COLO668 (cell line): Measurements from ENCODE around the gene SYNDIG1.
"Not testable (repeated sequence)": the region's sequence is repeated elsewhere in the genome, so short reads cannot be mapped to it uniquely, and the experiment has no call there.

Source experiments
- DNase-seq: peaks from one replicate; lab custom pipeline; 2025; ENCODE audit not compliant: unreplicated experiment; lab: John Stamatoyannopoulos, UW

Gene SYNDIG1

GRCh38 chr20:24608926-24609667, 139.7 kb downstream of the SYNDIG1 start:
- DNase-seq: no peak

GRCh38 chr20:24609757-24610156, 140.3 kb downstream of the SYNDIG1 start:
- DNase-seq: no peak

GRCh38 chr20:24610341-24611115, 141.1 kb downstream of the SYNDIG1 start:
- DNase-seq: no peak

- no peak for DNase-seq
These were observed 142.1 kb downstream of the SYNDIG1 start for GRCh38 chr20:24611360-24612140.

GRCh38 chr20:24612799-24613775, 143.7 kb downstream of the SYNDIG1 start:
- no peak for DNase-seq

GRCh38 chr20:24614341-24614740, 144.9 kb downstream of the SYNDIG1 start:
- DNase-seq: no peak

GRCh38 chr20:24615353-24615752, 145.9 kb downstream of the SYNDIG1 start:
- no peak for DNase-seq

GRCh38 chr20:24616258-24617079, 147.0 kb downstream of the SYNDIG1 start:
- DNase-seq: peak; percentile 8

- DNase-seq: no peak
These were observed 147.6 kb downstream of the SYNDIG1 start for GRCh38 chr20:24617080-24617432.

- DNase-seq: no peak
These were observed 148.5 kb downstream of the SYNDIG1 start for GRCh38 chr20:24617757-24618450.

GRCh38 chr20:24618739-24619138, 149.3 kb downstream of the SYNDIG1 start:
- no peak for DNase-seq

- no peak for DNase-seq
These were observed 149.8 kb downstream of the SYNDIG1 start for GRCh38 chr20:24619212-24619611.

GRCh38 chr20:24620937-24621519, 151.6 kb downstream of the SYNDIG1 start:
- no peak for DNase-seq

- no peak for DNase-seq
These were observed 153.4 kb downstream of the SYNDIG1 start for GRCh38 chr20:24622856-24623255.

GRCh38 chr20:24626141-24626540, 156.7 kb downstream of the SYNDIG1 start:
- DNase-seq: not testable (repeated sequence)

GRCh38 chr20:24627291-24627690, 157.9 kb downstream of the SYNDIG1 start:
- no peak for DNase-seq

GRCh38 chr20:24627926-24628325, 158.5 kb downstream of the SYNDIG1 start:
- no peak for DNase-seq

- DNase-seq: no peak
These were observed 159.6 kb downstream of the SYNDIG1 start for GRCh38 chr20:24628985-24629384.

- no peak for DNase-seq
These were observed 160.2 kb downstream of the SYNDIG1 start for GRCh38 chr20:24629668-24630067.
